ENCODE results near the gene PLA2G6. TPM values are rescaled to one million over a fixed set of nuclear protein-coding genes. Genes with fewer than 3 reads are reported as not detected.

Gene PLA2G6
- polyA plus RNA-seq, 2 of the 4 experiments (the other 2 are of a cell fraction) = 7.4 to 7.6 TPM

GRCh38 chr22:38081636-38081940, 100.0 kb downstream of the PLA2G6 start:
- Histone ChIP-seq H3K27ac (no peak overlapping the region), H3K4me1 (no peaks in the 10 kb centered on the region), H3K9me3 (no peaks in the 10 kb centered on the region), H3K4me2 (no peak overlapping the region), H3K4me3 (no peak overlapping the region)
- FAIRE-seq (no peak), DNase-seq (ENCODE audit: low read depth in 1 of 2, low spot score in 1 of 2) (no peak), ATAC-seq (no peak)
- no peak for TF ChIP-seq CHD4 (IDR thresholded peaks at IDR 0.05; ENCODE audit: borderline replicate concordance)
- TF ChIP-seq BCL3 (IDR thresholded peaks at IDR 0.05) = no peak
- TF ChIP-seq MYC (IDR thresholded peaks at IDR 0.05; ENCODE audit: borderline replicate concordance, low read length) = no peak
- TF ChIP-seq FOXS1 (CRISPR knock-in tag; IDR thresholded peaks at IDR 0.05) = no peak
- no peak for TF ChIP-seq MAFK (IDR thresholded peaks at IDR 0.05; ENCODE audit: partially characterized antibody)
- no peak for TF ChIP-seq RFX5 (IDR thresholded peaks at IDR 0.05)
- TF ChIP-seq KDM1A (IDR thresholded peaks at IDR 0.05; ENCODE audit: low read depth) = no peak
- TF ChIP-seq MAZ (IDR thresholded peaks at IDR 0.05; ENCODE audit: borderline replicate concordance, low read depth, low read length) = no peak
- no peak for TF ChIP-seq CBX8 (IDR thresholded peaks at IDR 0.05)
- TF ChIP-seq ESRRA (IDR thresholded peaks at IDR 0.05; ENCODE audit: borderline replicate concordance, low read length) = no peak
- no peak for TF ChIP-seq POLR2AphosphoS2 (conservative IDR thresholded peaks at IDR 0.05; ENCODE audit: low read length)
- TF ChIP-seq POLR2A (IDR thresholded peaks at IDR 0.05; ENCODE audit: low read length) = no peak
- no peak for TF ChIP-seq E2F6 (IDR thresholded peaks at IDR 0.05; ENCODE audit: borderline replicate concordance, low read depth)
- TF ChIP-seq ATOH8 (CRISPR knock-in tag; IDR thresholded peaks at IDR 0.05; ENCODE audit: low read depth) = no peak
- no peak for TF ChIP-seq FOSB (CRISPR knock-in tag; IDR thresholded peaks at IDR 0.05)
- WGBS (ENCODE audit: missing lambda C conversion rate) = 100% methylated on average over 1 of the region's 17 CpGs
- ChIA-PET CTCF (interaction anchor here (1.0 kb wide), 1 partner anchor 12 kb away, joined by 3 read pairs; no protein-coding TSS in a partner anchor), POLR2A (no interaction called here)

- 96% methylated on average over 57 of the region's 110 CpGs for WGBS (ENCODE audit: missing lambda C conversion rate)
- TF ChIP-seq JUNB (IDR thresholded peaks at IDR 0.05) (no peak), CHD4 (IDR thresholded peaks at IDR 0.05; ENCODE audit: borderline replicate concordance) (no peak), RFX5 (IDR thresholded peaks at IDR 0.05) (no peak), POLR2A (IDR thresholded peaks at IDR 0.05; ENCODE audit: low read length) (no peak), BCL3 (IDR thresholded peaks at IDR 0.05) (no peak), TP53 (CRISPR knock-in tag; IDR thresholded peaks at IDR 0.05) (no peak), RNF2 (IDR thresholded peaks at IDR 0.05; ENCODE audit: borderline replicate concordance, low read depth) (no peak), HMGXB4 (CRISPR knock-in tag; IDR thresholded peaks at IDR 0.05; ENCODE audit: borderline replicate concordance) (no peak), POLR2AphosphoS2 (conservative IDR thresholded peaks at IDR 0.05; ENCODE audit: low read length) (no peak), GATA3 (IDR thresholded peaks at IDR 0.05; ENCODE audit: borderline replicate concordance) (no peak)
- Histone ChIP-seq H3K27ac (no peak overlapping the region), H3K4me1 (no peaks in the 10 kb centered on the region), H3K4me2 (no peak overlapping the region), H3K9me3 (no peaks in the 10 kb centered on the region), H3K4me3 (no peak overlapping the region)
- ChIA-PET POLR2A (no interaction called here), CTCF (interaction anchor here (1.0 kb wide), 1 partner anchor 11 kb away, joined by 3 read pairs; no protein-coding TSS in a partner anchor)
- FAIRE-seq (no peak), ATAC-seq (no peak), DNase-seq (ENCODE audit: low read depth in 1 of 2, low spot score in 1 of 2) (no peak)
These were observed 100.6 kb downstream of the PLA2G6 start for GRCh38 chr22:38080850-38081635.
